Hepatic stellate cell (primary cell): ENCODE results near the gene VAMP3.
A peak's percentile ranks its signal among the peaks of the same experiment; 100 is the strongest.
"Not testable (repeated sequence)": the region's sequence is repeated elsewhere in the genome, so short reads cannot be mapped to it uniquely, and the experiment has no call there.

Experiments used
- DNase-seq: peaks from one replicate; pipeline ENCODE4 v3.0.0; 2011; ENCODE audit warnings: low spot score

Gene VAMP3

DNA sequence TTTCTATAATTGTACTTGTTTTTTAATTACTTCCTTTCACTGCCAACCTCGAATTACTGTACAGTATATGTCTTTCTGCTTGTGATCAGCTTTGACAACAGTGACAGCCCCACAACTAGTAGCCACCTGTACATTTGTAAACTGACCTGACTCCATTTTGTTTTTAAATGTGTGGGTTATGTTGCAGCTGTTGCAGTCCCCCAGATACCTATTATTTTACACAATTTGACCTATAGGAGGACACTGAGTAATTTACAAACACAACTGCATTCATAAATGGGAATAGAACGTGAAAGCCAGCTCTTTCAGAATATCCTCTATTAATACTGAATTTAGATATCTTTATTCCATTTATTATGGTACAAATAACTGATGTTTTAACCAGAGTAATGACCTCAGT, 2.5 kb upstream of the VAMP3 start:
- DNase-seq, result no peak

DNA sequence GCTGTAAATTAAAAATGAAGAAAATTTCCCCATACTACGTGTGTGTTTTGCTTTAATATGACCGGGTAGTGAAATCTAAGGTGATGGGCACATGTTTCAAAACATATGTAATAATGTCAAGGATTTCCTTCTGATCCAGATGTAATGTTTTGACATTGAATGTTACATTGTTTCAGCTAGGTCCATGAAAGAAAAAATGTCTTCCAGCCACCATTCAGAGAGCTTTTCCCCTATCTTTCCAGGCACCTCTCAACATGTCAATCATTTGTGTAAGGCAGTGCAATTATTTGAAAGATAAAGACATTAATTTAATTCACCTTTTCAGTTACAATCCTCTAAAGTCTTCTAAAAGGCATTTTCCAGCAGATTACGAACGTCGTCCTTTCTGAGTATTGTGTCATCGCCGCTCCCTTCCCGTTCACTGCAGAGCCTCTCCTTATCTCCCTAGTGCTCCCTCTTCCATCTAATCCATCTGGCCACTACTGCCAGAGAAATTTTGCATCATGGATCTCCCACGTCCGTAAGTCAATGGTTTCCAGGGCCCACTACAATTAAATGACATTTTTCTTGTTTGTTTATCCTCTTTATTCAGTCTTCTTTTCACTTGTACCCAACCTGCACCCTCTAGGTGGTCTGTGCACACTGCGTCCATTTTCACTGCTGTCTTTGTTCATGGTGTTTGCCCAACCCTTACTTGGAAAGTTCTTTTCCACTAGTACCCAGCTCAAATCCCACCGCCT, 1.3 kb upstream of the VAMP3 start:
- no peak for DNase-seq

DNA sequence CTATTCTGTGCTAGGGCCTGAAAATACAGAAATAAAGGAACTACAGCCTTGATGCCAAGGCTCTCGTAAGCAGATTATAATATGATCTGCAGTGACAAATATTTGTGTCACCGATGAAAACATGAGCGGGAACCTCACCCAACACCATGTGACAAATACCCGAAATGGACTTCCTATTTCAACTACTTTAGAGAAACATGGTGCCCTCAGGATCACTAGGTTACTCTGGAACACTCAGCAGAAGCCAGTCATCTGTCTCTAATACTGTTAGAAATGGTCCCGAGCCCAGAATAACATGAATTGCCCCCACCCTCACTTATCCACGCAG, 463 bp upstream of the VAMP3 start:
- DNase-seq, result no peak

DNA sequence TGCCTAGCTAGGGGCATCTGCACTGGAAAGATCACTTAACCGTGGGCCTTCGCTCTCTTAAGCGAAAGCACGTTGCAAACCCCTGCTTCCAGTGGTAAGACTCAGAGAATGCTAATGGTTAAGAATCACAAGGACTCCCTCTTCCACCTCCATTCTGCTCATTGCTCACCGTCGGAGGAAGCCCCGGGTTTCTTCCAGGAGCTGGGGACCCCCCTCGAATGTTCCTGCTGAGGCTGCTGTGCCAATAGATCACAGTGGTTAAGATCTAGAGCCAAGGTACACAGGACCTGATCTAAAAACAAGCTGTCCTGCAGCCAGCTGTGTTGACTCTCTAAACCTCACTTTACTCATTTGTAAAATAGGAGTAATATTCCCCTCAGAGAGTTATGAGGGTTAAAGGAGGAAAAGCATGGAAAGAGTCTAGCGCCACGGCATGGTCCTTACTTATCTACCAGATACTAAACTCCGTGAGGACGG, 765 bp downstream of the VAMP3 start:
- DNase-seq, result no peak

DNA sequence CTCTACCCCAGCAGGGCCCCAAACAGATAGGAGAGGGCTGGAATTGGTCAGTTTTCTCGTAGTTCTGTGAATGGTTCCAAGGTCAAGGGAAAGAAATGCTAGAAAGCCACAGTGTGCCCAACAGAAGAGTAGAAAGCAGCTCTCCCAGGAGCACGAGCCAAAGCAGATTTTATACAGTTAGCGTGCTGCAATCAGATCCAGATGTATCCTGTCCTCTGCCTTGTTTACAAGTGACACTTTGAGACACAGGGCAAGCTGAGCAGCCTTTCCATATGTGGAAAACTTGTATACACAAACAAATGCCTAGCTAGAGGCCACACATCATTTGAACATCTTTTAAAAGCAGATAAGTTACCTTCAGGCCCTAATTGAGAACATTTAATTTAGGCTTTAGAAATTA, 6.5 kb downstream of the VAMP3 start:
- DNase-seq, result no peak

DNA sequence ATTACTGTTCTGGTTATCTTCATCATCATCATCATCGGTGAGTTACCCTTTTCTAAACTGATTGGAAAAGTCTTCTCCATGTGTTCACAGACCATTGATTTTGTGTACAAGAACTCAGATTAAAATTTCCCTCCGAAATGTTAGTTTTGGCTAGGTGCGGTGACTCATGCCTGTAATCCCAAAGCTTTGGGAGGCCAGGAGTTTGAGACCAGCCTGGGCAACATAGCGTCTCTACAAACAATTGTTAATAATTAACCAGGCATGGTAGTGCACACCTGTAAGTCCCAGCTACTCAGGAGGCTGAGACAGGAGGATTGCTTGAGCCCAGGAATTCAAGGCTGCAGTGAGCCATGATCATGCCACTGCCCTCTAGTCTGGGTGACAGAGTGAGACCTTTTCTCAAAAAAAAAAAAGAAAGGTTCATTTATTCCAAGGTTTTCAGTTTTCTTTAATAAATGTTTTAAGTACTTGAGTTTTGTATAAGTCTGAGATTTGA, 7.1 kb downstream of the VAMP3 start:
- DNase-seq, result no peak

DNA sequence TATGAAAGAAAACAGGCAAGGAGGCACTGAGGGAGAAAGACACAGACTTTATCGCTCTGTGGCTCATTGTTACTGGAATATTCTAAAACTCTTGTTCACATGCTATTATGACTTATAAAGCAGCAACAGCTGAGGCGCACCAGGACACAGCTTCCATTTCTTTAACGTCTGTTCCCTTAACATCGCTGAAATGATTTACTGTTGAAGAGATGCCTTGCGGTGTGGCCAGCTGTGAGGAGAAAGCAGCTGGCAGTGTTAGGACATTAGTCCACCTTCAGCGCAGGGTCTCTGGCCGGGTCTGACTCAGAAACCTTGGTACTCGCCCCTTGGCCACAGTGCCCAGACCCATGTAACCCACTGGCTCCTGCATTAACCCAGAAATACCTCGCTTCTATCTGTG, 9.9 kb downstream of the VAMP3 start:
- DNase-seq, result no peak

DNA sequence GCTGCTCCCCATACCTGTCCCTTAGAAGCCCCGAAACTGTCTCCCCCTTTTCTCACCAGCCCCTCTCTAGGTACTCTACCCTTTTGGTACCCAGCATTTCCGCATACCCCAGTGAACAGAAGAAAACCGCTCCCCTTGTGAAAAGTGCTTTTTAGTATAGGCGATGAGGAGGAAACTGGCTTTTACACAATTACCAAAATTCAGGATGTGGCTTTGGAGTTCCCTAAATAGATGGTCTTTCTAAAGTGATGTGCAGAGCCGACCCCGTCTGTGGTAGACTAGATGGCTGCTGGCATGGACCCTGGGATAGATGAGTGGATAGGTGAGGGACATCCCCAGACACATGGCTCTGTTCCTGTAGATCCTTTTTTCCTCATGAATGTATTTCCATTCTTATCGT, 10.4 kb downstream of the VAMP3 start:
- DNase-seq, result no peak

DNA sequence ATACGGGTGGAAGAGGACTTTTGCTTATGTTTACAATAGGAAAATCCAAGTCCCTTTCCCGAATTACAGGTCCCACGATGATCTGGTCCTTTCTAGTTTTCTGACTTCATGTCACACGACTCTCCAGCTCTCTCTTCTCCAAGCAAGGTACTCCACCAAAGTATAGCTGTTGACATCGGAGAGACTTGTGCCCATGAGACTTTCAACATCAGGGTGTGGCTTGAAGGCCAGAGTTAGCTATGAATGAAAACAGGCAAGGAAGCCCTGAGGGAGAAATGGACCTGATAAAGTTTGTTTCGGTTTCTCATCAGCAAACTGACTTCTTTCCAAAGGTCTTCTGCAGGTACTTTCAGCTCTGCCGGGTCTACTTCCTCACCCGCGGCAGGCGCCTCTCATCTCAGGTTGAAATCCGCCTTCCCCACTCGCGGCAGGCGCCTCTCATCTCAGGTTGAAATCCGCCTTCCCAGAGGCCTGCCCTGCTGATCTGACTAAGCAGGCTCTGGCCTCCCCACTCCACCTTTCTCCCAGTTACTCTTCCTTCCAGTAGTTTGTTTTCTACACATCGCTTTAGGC, 10.9 kb downstream of the VAMP3 start:
- no peak for DNase-seq

DNA sequence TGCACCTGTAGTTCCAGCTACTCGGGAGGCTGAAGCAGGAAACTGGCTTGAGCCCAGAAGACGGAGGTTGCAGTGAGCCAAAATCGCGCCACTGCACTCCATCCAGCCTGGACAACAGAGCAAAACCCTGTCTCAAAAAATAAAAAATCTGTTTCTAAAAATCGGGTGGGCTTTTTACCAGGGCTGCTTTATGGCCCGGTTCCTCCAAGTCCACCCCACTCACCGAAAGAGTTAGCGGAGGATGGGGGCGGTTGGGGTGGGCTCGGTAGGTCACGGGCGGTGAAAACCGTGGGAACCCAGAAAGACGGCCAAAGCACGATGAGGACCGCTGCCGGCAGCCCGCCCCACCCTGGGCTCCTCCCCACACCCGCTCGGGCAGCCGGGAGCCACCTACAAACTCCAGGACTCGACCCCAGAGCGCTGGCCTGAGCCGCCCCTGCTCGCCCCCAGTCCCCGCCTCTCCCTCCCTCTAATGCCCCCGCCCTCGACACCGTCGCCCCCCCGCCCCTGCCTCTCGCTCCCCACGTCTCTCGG, 12.1 kb downstream of the VAMP3 start:
- peak; percentile 75 for DNase-seq

DNA sequence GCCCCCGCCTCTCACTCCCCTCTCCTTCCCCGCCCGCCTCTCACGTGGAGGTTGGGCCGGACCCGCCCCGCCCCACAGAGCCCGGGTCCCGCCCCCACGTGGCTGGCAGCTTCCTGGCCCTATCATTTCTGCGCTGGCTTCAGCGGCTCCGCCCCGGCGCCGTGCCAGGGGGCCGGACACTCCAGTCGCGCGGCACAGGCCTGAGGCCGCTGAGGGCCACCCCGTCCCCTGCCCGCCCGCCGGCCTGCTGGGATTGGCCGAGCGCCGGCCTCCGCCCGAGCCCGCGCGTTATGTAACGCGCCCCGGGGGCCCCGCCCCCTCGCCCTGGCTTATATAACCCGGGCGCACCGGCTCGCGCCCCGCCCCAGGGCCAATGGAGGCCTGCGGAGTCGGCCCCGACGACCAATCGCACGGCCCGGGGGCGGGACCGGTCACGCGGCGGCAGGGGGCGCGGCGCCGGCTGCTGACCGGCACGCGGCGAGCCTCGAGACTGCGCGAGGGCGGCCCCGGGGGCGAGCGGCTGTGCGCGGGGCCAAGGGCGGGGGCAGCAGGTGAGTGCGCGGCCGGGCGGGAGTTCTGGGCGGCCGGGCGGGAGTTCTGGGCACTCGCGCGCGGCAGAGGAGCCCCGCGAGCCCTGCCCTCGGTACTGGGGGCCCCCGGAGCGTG, 12.9 kb downstream of the VAMP3 start, which contains the start of gene PER3:
PER3 (plus strand) TSS at position 466 of the 666 bp plus-strand sequence. CDS start 587 bp downstream, outside the sequence.
- DNase-seq, result peak; percentile 96

DNA sequence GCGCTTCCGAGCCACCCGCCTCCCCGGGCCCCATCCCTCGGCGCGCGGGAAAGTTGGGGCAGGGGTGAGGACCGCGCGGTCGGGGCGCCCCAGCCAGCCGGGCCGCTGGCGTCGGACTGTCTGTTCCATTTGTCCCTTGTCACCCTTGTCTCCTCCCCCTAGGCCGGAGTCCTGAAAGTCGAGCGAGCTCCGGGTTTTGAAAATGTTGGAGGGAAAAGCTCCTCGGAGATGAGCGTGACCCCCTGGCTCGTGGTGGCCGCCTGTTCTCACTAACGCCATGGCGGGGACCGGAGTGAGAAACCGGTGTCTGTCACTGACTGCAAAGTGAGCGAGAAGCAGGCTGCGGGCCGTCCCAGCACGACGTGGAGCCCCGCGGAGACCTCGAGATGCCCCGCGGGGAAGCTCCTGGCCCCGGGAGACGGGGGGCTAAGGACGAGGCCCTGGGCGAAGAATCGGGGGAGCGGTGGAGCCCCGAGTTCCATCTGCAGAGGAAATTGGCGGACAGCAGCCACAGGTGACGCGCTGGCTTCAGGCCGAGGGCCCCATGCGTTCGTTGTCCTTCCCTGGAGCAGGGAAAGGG, 13.5 kb downstream of the VAMP3 start:
- DNase-seq, result no peak

DNA sequence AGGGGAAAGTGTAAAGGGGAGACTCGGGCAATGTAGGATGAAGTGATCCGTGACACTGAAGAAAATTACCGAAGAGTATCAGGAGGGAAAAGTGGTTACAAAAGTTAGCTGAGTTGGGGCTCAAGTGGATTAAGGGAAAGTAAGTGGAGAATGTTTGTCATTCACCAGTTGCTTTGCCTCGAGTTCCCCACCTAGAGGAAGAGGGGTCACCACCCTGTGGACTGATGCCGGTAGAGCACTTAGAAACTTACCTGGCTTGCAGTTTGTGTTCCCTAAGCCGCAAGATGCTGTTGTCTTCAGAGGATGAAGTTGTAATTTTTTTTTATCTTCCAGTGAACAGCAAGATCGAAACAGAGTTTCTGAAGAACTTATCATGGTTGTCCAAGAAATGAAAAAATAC, 14.0 kb downstream of the VAMP3 start:
- no peak for DNase-seq

DNA sequence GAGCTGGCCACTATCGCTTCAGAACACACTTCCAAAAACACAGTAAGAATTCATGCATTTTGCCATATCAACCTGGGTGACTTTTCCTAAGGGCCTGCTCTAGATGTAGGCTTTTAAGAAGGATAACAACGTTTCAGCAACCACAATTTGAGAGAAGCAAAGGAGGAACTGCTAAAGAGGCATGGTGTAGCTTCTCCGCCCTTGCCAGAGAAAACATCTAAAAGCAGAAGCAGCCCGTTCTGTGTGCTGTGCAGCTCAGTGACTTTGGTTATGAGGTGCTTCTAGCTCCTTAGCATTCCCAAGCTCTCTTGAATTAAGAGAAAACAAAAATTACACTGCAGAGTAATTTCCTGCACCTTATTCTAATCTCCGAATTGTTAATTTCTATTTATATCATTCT, 15.7 kb downstream of the VAMP3 start:
- no peak for DNase-seq

DNA sequence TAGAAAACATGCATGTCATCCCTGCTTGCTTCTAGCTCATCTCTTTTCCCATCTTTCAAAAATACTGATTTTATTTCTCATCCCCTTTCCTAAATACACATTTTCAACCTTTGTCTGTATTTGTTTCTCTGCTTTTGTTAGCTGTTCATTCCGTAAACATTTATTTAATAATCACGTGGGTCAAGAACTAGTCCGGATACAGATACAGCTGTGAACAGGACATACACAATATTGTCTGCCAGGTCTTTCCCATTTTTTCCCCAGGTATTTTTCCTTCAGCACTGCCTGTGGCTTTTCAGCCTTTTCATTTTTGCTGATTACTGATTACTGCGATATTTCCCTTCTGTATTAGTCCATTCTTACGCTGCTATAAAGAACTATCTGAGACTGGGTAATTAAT, 18.7 kb downstream of the VAMP3 start:
- no peak for DNase-seq

DNA sequence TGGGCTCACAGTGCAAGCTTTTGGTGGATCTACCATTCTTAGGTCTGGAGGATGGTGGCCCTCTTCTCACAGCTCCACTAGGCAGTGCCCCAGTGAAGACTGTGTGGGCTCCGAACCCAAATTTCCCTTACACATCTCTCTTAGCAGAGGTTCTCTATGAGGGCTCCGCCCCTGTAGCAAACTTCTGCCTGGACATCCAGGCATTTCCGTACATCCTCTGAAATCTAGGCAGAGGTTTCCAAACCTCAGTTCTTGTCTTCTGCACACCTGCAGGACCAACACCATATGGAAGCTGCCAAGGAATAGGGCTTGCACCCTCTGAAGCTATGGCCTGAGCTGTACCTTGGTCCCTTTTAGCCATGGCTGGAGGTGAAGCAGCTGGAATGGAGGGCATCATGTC, 19.9 kb downstream of the VAMP3 start:
- not testable (repeated sequence) for DNase-seq

DNA sequence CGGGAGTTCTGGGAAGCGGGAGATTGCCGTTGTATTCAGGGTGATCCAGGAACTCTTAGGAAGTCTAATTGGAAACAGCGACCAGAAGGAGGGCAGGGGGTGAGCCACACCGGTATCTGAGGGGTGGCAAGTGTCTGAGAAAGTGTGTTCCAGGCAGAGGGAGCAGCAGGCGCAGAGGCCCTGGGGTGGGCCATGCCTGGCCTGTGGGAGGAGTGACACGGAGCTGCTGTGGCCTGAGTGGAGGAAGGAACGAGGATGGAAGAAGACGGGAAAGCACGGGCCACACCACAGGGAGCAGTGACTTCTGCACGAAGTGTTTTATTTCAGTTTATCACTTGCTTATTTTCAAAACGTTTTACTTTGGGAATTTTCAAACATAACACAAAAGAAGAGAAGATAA, 24.3 kb downstream of the VAMP3 start:
- DNase-seq, result no peak

DNA sequence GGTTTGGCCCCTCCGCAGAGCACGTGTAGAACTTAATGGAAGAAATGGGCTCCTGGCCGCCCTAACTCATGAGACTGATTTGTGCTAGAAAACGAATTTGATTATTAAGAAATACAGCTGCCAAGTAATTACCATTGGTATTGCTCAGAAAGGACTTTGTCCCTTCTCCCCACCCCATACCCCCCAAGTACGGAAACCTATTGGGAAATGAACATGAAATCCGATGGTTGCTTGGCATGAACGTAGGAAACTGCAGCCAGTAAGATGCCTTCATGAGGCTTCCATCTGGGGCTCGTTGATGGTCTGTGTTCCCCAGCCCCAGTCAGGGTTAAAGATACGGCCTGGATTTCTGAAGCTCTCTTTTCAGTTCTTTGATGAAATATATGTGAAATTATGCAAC, 34.4 kb downstream of the VAMP3 start:
- DNase-seq, result no peak

DNA sequence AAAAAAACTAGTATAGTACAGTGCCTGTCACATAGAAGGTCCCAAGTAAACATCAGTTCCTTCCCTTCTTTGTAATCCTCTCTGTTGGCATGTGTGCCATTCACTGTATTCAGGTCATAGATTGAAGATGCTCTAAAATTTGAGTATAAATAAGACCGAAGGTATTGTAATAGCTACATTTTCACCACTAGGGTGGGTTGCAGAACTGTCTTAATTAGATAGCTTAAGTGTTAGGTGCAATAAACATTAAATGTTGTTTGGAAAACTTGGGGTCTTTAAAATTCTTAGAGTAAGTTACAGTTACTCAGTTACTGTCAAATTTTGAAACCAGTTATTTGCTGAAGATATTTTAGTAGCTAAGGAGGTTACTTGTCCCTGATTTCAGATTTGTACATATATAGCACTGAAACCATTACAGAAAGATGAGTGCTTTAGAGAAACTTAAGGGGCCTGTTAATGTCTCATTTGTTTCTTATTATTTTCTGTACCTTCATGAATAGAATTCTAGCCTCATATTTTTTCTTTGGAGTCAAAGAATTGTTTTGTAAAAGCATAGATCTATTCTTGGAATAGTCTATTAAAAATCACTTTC, 37.3 kb downstream of the VAMP3 start:
- no peak for DNase-seq

DNA sequence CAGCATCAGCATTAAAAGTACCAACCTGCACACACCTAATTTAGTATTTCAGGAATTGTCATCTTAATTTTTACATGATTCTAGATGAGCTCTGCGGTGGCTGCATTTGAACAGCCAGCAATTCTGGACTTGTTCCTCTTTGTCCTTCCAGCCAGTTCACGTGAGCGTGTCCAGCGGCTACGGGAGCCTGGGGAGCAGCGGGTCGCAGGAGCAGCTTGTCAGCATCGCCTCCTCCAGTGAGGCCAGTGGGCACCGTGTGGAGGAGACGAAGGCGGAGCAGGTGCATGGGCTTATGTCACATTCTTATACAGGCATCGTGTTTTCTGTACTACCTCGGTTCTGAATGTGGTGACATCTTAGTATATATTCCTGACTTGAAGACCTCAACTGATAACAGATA, 38.6 kb downstream of the VAMP3 start:
- no peak for DNase-seq

DNA sequence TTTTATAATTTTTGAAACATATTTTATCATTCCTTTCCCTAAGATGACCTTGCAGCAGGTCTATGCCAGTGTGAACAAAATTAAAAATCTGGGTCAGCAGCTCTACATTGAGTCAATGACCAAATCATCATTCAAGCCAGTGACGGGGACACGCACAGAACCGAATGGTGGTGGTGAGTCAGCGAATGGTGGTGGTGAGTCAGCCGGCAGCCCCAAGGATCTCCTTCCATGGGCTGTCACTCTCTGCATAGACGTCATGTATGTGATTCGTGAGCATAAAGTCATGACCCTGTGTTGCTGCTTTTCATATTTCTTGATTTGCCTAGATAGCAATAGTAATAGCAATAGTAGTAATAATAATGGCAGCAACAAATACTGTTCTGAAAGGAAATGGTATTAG, 39.3 kb downstream of the VAMP3 start:
- DNase-seq, result peak; percentile 79

DNA sequence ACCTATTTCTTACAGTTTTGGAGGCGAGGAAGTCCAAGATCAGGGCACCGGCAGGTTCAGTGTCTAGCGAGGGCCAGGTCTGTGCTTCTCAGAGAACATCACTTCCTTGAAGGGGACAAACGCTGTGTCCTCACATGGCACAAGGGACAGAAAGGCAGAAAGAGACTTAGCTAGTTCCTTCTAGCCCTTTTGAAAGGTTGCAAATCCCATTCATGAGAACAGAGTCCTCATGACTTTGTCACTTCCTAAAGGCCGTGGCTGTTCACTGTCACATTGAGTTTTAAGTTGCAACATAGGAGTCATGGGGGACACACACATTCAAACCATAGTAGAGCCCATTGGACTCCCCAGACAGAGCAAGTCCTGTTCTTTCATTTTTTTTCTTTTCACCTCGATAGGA, 40.4 kb downstream of the VAMP3 start:
- DNase-seq, result no peak
